ENCODE measurements around the gene CYSLTR1. TPM values are rescaled to one million over a fixed set of nuclear protein-coding genes. Genes with fewer than 3 reads are reported as not detected.

The CYSLTR1 gene
- total and polyA plus RNA-seq, 2 of the 4 experiments (the other 2 are of a cell fraction): not detected

DNA sequence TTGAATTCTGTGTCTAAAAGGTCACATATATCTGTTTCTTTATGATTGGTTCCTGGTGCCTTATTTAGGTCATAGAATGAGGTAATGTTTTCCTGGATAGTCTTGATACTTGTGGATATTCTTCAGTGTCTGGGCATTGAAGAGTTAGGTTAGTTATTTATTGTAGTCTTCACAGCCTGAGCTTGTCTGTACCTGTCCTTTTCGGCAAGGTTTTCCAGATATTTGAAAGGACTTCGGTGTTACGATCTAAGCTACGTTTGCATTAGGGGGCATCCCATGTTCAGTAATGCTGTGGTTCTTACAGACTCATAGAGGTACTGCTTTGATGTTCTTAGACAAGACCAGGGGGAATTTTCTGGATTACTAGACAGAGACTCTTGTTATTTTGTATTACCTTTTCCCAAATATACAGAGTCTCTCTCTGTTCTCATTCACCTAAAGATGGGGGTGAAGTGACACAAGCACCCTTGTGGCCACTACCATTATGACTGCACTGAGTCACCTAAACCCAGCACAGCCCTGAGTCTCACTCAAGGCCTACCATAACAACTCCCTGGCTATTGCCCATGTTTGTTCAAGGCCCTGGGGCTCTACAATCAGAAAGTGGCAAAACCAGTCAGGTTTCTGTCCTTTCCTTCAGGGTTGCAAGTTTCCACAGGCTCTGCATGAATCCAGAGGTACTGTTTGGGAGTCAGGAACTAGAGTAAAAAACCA lies 30.1 kb upstream of the CYSLTR1 start:
- H3K4me2 ChIP-seq (ENCODE audit: low read depth, low read length): no peak overlapping the region
- no peak overlapping the region for H2BK120ac ChIP-seq (ENCODE audit: low read depth, low read length)
- no peak overlapping the region for H2AK5ac ChIP-seq (ENCODE audit: low read depth, low read length)
- H3K9ac ChIP-seq (ENCODE audit: low read depth, low read length): no peak overlapping the region
- H3K4me3 ChIP-seq (ENCODE audit: insufficient read depth, low read depth, low read length): no peak overlapping the region
- no peaks in the 10 kb centered on the region for H3K36me3 ChIP-seq (ENCODE audit: control insufficient read depth, insufficient read depth, low read length)
- BruUV-seq (replicated peaks): no TSS peak
- POLR2A ChIA-PET (ENCODE audit: unreplicated experiment): no interaction called here
- no peak overlapping the region for H4K8ac ChIP-seq (ENCODE audit: low read depth in 2 of 2, low read length in 2 of 2)
- H3K79me1 ChIP-seq (ENCODE audit: low read depth in 1 of 2, low read length in 2 of 2): no peaks in the 10 kb centered on the region
- no peak overlapping the region for H3K18ac ChIP-seq (ENCODE audit: low read depth, low read length)
- no peak overlapping the region for H4K91ac ChIP-seq (ENCODE audit: insufficient read depth, low read depth, low read length)
- no peak overlapping the region for H2BK20ac ChIP-seq (ENCODE audit: low read depth, low read length)
- no peak overlapping the region for H3K56ac ChIP-seq (ENCODE audit: extremely low read depth, insufficient read depth, low read length)
- H3K14ac ChIP-seq (replicated peaks; ENCODE audit: low read depth, low read length): no peak overlapping the region
- no peaks in the 10 kb centered on the region for H3K27me3 ChIP-seq (ENCODE audit: control insufficient read depth, insufficient read depth, low read length)
- H4K20me1 ChIP-seq (ENCODE audit: insufficient read depth, low read length): no peaks in the 10 kb centered on the region
- intact Hi-C loops (cut with micrococcal nuclease): no loop called here
- H3K4me1 ChIP-seq (ENCODE audit: control insufficient read depth, insufficient read depth, low read length): no peaks in the 10 kb centered on the region
- no peak overlapping the region for H2AFZ ChIP-seq (replicated peaks; ENCODE audit: low read length, poor library complexity)
- in situ Hi-C loops (cut with MboI; ENCODE audit: low sequenced_read_pairs): no loop called here
- dilution Hi-C loops (cut with HindIII; ENCODE audit: low sequenced_read_pairs, unreplicated experiment): no loop called here
- no peak overlapping the region for H2AK9ac ChIP-seq (replicated peaks; ENCODE audit: low read depth, low read length, poor library complexity)
- no peak overlapping the region for H3K23ac ChIP-seq (ENCODE audit: low read depth, low read length)
- no peak for TF ChIP-seq RFX5 (IDR thresholded peaks at IDR 0.05; ENCODE audit: low read depth, low read length)
- TF ChIP-seq CHD1 (IDR thresholded peaks at IDR 0.05; ENCODE audit: low read depth, low read length): no peak
- TF ChIP-seq, protein P1, sequence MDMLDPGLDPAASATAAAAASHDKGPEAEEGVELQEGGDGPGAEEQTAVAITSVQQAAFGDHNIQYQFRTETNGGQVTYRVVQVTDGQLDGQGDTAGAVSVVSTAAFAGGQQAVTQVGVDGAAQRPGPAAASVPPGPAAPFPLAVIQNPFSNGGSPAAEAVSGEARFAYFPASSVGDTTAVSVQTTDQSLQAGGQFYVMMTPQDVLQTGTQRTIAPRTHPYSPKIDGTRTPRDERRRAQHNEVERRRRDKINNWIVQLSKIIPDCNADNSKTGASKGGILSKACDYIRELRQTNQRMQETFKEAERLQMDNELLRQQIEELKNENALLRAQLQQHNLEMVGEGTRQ (IDR thresholded peaks at IDR 0.05; ENCODE audit: low read depth, low read length): no peak
- no peak for TF ChIP-seq MAZ (IDR thresholded peaks at IDR 0.05; ENCODE audit: borderline replicate concordance, low read depth, low read length)
- TF ChIP-seq MAFK (IDR thresholded peaks at IDR 0.05; ENCODE audit: low read depth, low read length): no peak
- no peak for TF ChIP-seq SMC3 (IDR thresholded peaks at IDR 0.05; ENCODE audit: low read depth, low read length)
- TF ChIP-seq, protein P2, sequence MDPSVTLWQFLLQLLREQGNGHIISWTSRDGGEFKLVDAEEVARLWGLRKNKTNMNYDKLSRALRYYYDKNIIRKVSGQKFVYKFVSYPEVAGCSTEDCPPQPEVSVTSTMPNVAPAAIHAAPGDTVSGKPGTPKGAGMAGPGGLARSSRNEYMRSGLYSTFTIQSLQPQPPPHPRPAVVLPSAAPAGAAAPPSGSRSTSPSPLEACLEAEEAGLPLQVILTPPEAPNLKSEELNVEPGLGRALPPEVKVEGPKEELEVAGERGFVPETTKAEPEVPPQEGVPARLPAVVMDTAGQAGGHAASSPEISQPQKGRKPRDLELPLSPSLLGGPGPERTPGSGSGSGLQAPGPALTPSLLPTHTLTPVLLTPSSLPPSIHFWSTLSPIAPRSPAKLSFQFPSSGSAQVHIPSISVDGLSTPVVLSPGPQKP (IDR thresholded peaks at IDR 0.05; ENCODE audit: borderline replicate concordance, low read depth, low read length): no peak
- TF ChIP-seq POLR2A (IDR thresholded peaks at IDR 0.05; ENCODE audit: low read depth, low read length): no peak
- no peak for TF ChIP-seq FOS (IDR thresholded peaks at IDR 0.05; ENCODE audit: low read depth, low read length)
- TF ChIP-seq BHLHE40 (IDR thresholded peaks at IDR 0.05; ENCODE audit: low read depth, low read length): no peak
- TF ChIP-seq CEBPB (IDR thresholded peaks at IDR 0.05; ENCODE audit: low read depth, low read length): no peak
- TF ChIP-seq NFE2L2 (IDR thresholded peaks at IDR 0.05; ENCODE audit: low read depth, low read length): no peak
- TF ChIP-seq MXI1 (IDR thresholded peaks at IDR 0.05; ENCODE audit: borderline replicate concordance, low read depth, low read length): no peak
- TF ChIP-seq, protein P3, sequence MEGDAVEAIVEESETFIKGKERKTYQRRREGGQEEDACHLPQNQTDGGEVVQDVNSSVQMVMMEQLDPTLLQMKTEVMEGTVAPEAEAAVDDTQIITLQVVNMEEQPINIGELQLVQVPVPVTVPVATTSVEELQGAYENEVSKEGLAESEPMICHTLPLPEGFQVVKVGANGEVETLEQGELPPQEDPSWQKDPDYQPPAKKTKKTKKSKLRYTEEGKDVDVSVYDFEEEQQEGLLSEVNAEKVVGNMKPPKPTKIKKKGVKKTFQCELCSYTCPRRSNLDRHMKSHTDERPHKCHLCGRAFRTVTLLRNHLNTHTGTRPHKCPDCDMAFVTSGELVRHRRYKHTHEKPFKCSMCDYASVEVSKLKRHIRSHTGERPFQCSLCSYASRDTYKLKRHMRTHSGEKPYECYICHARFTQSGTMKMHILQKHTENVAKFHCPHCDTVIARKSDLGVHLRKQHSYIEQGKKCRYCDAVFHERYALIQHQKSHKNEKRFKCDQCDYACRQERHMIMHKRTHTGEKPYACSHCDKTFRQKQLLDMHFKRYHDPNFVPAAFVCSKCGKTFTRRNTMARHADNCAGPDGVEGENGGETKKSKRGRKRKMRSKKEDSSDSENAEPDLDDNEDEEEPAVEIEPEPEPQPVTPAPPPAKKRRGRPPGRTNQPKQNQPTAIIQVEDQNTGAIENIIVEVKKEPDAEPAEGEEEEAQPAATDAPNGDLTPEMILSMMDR (conservative IDR thresholded peaks at IDR 0.05; ENCODE audit: low read depth, low read length): no peak
- TF ChIP-seq RCOR1 (IDR thresholded peaks at IDR 0.05; ENCODE audit: insufficient replicate concordance, low read length): no peak
- TF ChIP-seq RAD21 (IDR thresholded peaks at IDR 0.05; ENCODE audit: low read length): no peak
- no peak overlapping the region for H4K5ac ChIP-seq (ENCODE audit: low read depth, low read length)
- CTCF ChIA-PET: no interaction called here
- H3K27ac ChIP-seq (ENCODE audit: insufficient read depth, low read length): no peak overlapping the region
- no peaks in the 10 kb centered on the region for H3K9me3 ChIP-seq (ENCODE audit: control insufficient read depth, insufficient read depth, low read length)
- H3K4ac ChIP-seq (ENCODE audit: low read depth, low read length): no peak overlapping the region
- no CpG with 5 or more reads among the region's 4 CpGs for WGBS, 2 experiments (ENCODE audit: extremely low coverage in 2 of 2, insufficient read length in 1 of 2)
- no peak overlapping the region for H2BK15ac ChIP-seq (ENCODE audit: low read depth, low read length)
- no peak overlapping the region for H2BK5ac ChIP-seq (ENCODE audit: low read depth, low read length, poor library complexity, severe bottlenecking)
- no peak for ATAC-seq (ENCODE audit: low read depth)
- H3K9me1 ChIP-seq (ENCODE audit: insufficient read depth, low read length): no peaks in the 10 kb centered on the region
- DNase-seq: no peak
